WTC11 (cell line): ENCODE results near the gene RARRES2. TPM values are rescaled to one million over a fixed set of nuclear protein-coding genes. Genes with fewer than 3 reads are reported as not detected.

Experiments
- ATAC-seq: fragments of 200-7000 bp; cut with Tn5 transposase; 2 replicates; pipeline ENCODE4 v1.10.0; 2021; ENCODE audit warnings: mild to moderate bottlenecking, moderate library complexity
- CTCF ChIA-PET: fragments of 300-600 bp; sonication (Branson Sonifier 250); formaldehyde crosslinking; loops from one replicate; lab custom pipeline; 2021; ENCODE audit warnings: antibody characterized with exemption; lab: Charles Lee
- POLR2A ChIA-PET: fragments of 350-600 bp; sonication (Branson Sonifier 250); formaldehyde crosslinking; loops from one replicate; lab custom pipeline; 2021; ENCODE audit warnings: antibody characterized with exemption; lab: Charles Lee
- DNase-seq: peaks from one replicate; pipeline ENCODE4 v3.0.0; 2021; ENCODE audit warnings: low spot score
- H3K27ac Mint-ChIP-seq: 2 replicates; pipeline ENCODE4 v1.8.0; 2021; ENCODE audit warnings: mixed read lengths
- H3K27me3 Mint-ChIP-seq: 2 replicates; pipeline ENCODE4 v1.8.0; 2021; ENCODE audit warnings: low read depth, mild to moderate bottlenecking, moderate library complexity, mixed read lengths
- H3K36me3 Mint-ChIP-seq: 2 replicates; pipeline ENCODE4 v1.8.0; 2021; ENCODE audit warnings: mixed read lengths
- H3K4me1 Mint-ChIP-seq: 2 replicates; pipeline ENCODE4 v1.8.0; 2022; ENCODE audit warnings: mixed read lengths
- H3K4me3 Mint-ChIP-seq: 2 replicates; pipeline ENCODE4 v1.8.0; 2021; ENCODE audit warnings: mild to moderate bottlenecking, moderate library complexity, mixed read lengths
- H3K9me3 Mint-ChIP-seq: 2 replicates; pipeline ENCODE4 v1.8.0; 2021; ENCODE audit warnings: mixed read lengths
- ATF1 ChIP-seq: sonication (generic); formaldehyde crosslinking; IDR thresholded peaks from 2 replicates; pipeline ENCODE4 v1.8.1; 2023; ENCODE audit warnings: mild to moderate bottlenecking, moderate library complexity, missing genetic modification reagents
- FOXK1 ChIP-seq: sonication (generic); formaldehyde crosslinking; IDR thresholded peaks from 2 replicates; pipeline ENCODE4 v1.8.0; 2022; ENCODE audit warnings: mild to moderate bottlenecking, moderate library complexity, missing genetic modification reagents
- FOXP1 ChIP-seq: sonication (generic); formaldehyde crosslinking; IDR thresholded peaks from 2 replicates; pipeline ENCODE4 v1.8.0; 2022; ENCODE audit warnings: missing genetic modification reagents, mild to moderate bottlenecking, moderate library complexity, borderline replicate concordance
- IRF2 ChIP-seq: sonication (generic); formaldehyde crosslinking; IDR thresholded peaks from 2 replicates; pipeline ENCODE4 v1.8.0; 2022; ENCODE audit warnings: low read depth, missing genetic modification reagents, borderline replicate concordance
- NFE2L1 ChIP-seq: sonication (generic); formaldehyde crosslinking; IDR thresholded peaks from 2 replicates; pipeline ENCODE4 v1.8.1; 2023; ENCODE audit warnings: missing genetic modification reagents
- NR2C2 ChIP-seq: sonication (generic); formaldehyde crosslinking; IDR thresholded peaks from 2 replicates; pipeline ENCODE4 v1.8.0; 2022; ENCODE audit warnings: mild to moderate bottlenecking, missing genetic modification reagents
- OVOL2 ChIP-seq: fragments of 250-450 bp; sonication (Bioruptor Pico); IDR thresholded peaks from 2 replicates; pipeline ENCODE4 v1.9.0; 2021; ENCODE audit warnings: mild to moderate bottlenecking, borderline replicate concordance
- RORB ChIP-seq: fragments of 250-450 bp; sonication (Bioruptor Pico); IDR thresholded peaks from 2 replicates; pipeline ENCODE4 v1.9.0; 2021; ENCODE audit warnings: mild to moderate bottlenecking
- SMAD4 ChIP-seq: sonication (generic); formaldehyde crosslinking; IDR thresholded peaks from 2 replicates; pipeline ENCODE4 v1.8.0; 2022; ENCODE audit warnings: mild to moderate bottlenecking, missing genetic modification reagents
- TEAD1 ChIP-seq: sonication (generic); formaldehyde crosslinking; IDR thresholded peaks from 2 replicates; pipeline ENCODE4 v1.8.0; 2022; ENCODE audit warnings: mild to moderate bottlenecking, missing genetic modification reagents
- ZNF317 ChIP-seq: sonication (generic); formaldehyde crosslinking; IDR thresholded peaks from 2 replicates; pipeline ENCODE4 v1.8.1; 2023; ENCODE audit warnings: low read depth, mild to moderate bottlenecking, moderate library complexity, missing genetic modification reagents, borderline replicate concordance
- ZNF671 ChIP-seq: fragments of 250-450 bp; sonication (Bioruptor Pico); IDR thresholded peaks from 2 replicates; pipeline ENCODE4 v1.8.0; 2021; ENCODE audit warnings: mild to moderate bottlenecking
- total RNA-seq: library from RNA; stranded (reverse); gene quantifications from 3 replicates; pipeline ENCODE4 v1.2.3, GENCODE V29; 2021
- TF ChIP-seq, protein P1 (sequence below): sonication (generic); formaldehyde crosslinking; IDR thresholded peaks from 2 replicates; pipeline ENCODE4 v1.8.0; 2022; ENCODE audit warnings: mild to moderate bottlenecking, missing genetic modification reagents
- TF ChIP-seq, protein P2 (sequence below): sonication (generic); formaldehyde crosslinking; IDR thresholded peaks from 2 replicates; pipeline ENCODE4 v1.8.1; 2023; ENCODE audit warnings: mild to moderate bottlenecking, missing genetic modification reagents, moderate library complexity
- TF ChIP-seq, protein P3 (sequence below): sonication (generic); formaldehyde crosslinking; IDR thresholded peaks from 2 replicates; pipeline ENCODE4 v1.8.1; 2022; ENCODE audit warnings: low read depth, missing genetic modification reagents, borderline replicate concordance
- TF ChIP-seq, protein P4 (sequence below): fragments of 250-450 bp; sonication (Bioruptor Pico); IDR thresholded peaks from 2 replicates; pipeline ENCODE4 v1.9.0; 2021; ENCODE audit warnings: mild to moderate bottlenecking, borderline replicate concordance
- TF ChIP-seq, protein P5 (sequence below): sonication (generic); formaldehyde crosslinking; IDR thresholded peaks from 2 replicates; pipeline ENCODE4 v1.8.1; 2023; ENCODE audit warnings: mild to moderate bottlenecking, moderate library complexity, missing genetic modification reagents
- TF ChIP-seq, protein P6 (sequence below): sonication (generic); formaldehyde crosslinking; IDR thresholded peaks from 2 replicates; pipeline ENCODE4 v1.8.1; 2023; ENCODE audit warnings: mild to moderate bottlenecking, missing genetic modification reagents, moderate library complexity

RARRES2 gene
- total RNA-seq, 1 experiment from 2014 or later = 230 TPM

DNA sequence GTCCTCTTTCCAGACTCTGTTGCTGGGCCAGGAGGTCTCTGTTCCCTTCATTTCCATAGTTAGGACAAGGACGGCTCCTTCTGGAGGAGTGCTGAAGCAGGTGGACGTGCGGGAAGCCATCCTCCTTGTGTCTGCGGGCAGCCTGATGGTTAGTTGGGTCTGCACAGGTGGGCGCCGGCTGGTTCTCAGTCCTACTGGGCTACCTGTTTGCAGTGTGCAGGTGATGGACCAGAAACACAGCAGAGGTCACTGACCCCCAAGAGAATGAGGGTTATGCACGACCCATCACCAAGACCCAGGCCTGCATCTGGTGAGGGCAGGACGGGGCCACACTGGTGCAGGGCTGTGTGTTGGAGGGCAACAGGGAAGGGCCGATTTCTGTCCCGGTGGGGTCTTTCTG lies 7.8 kb downstream of the RARRES2 start:
- ChIA-PET POLR2A (no interaction called here), CTCF (no interaction called here)
- H3K27me3 Mint-ChIP-seq = no peaks in the 10 kb centered on the region
- no peak for DNase-seq
- H3K4me3 Mint-ChIP-seq = no peak overlapping the region
- H3K4me1 Mint-ChIP-seq = peaks cover 77% of the 10 kb centered on the region
- peaks cover 25% of the 10 kb centered on the region for H3K36me3 Mint-ChIP-seq
- H3K9me3 Mint-ChIP-seq = no peaks in the 10 kb centered on the region
- no peak for ATAC-seq
- TF ChIP-seq TEAD1 (CRISPR knock-in tag) = no peak
- TF ChIP-seq RORB (CRISPR knock-in tag) = no peak
- TF ChIP-seq, protein P1, sequence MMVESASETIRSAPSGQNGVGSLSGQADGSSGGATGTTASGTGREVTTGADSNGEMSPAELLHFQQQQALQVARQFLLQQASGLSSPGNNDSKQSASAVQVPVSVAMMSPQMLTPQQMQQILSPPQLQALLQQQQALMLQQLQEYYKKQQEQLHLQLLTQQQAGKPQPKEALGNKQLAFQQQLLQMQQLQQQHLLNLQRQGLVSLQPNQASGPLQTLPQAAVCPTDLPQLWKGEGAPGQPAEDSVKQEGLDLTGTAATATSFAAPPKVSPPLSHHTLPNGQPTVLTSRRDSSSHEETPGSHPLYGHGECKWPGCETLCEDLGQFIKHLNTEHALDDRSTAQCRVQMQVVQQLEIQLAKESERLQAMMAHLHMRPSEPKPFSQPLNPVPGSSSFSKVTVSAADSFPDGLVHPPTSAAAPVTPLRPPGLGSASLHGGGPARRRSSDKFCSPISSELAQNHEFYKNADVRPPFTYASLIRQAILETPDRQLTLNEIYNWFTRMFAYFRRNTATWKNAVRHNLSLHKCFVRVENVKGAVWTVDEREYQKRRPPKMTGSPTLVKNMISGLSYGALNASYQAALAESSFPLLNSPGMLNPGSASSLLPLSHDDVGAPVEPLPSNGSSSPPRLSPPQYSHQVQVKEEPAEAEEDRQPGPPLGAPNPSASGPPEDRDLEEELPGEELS = 0 out of 2 replicates have a peak, but pooled peaks have one; percentile 9
- TF ChIP-seq FOXP1 = 0 out of 2 replicates have a peak, but pooled peaks have one; percentile 41
- H3K27ac Mint-ChIP-seq = peak overlapping the region; percentile 90; the same call in 1 of the 2 replicates

DNA sequence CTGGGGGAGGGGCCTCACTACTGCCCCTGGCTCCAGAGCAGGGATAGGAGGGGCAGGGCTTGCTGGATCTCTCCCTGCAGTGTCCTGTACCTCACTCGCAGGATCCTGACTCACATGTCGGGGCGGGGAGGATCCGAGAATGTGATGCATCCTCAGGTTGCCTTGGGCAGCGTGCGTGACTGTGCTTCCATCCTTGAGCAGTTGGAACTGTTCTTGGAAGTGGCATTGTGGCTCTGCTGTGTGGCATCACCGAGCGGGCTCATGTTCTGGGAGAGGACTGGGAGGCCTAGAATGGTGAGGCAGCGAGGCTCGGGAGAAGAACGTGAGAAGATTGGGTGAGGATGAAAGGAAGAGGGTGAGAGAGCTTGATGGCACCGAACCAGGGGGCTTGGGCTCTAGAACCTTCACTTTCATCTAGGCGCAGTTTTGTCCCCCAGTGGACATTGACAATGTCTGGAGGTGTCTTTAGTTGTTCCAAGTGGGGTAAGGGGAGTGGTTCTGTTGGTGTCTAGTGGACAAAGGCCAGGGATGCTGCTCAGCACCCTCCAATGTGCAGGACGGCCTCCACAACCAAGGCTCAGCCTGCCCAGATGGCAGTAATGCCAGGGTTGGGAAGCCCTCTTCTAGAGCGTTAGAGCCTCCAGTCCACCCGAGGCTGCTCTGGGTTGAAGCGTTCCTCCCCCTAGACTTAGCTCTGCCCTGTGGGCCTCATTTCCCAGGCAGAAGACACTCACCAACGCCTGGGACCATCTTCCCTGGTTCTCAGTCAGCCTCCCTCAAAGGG lies 8.4 kb downstream of the RARRES2 start:
- H3K27ac Mint-ChIP-seq = peak overlapping the region; percentile 93
- peaks cover 80% of the 10 kb centered on the region for H3K4me1 Mint-ChIP-seq
- H3K36me3 Mint-ChIP-seq = peaks cover 27% of the 10 kb centered on the region
- ChIA-PET POLR2A (no interaction called here), CTCF (no interaction called here)
- no peak for ATAC-seq
- no peak for DNase-seq
- no peak overlapping the region for H3K4me3 Mint-ChIP-seq
- no peak for TF ChIP-seq SMAD4 (CRISPR knock-in tag)
- TF ChIP-seq IRF2 = no peak
- TF ChIP-seq, protein P2, sequence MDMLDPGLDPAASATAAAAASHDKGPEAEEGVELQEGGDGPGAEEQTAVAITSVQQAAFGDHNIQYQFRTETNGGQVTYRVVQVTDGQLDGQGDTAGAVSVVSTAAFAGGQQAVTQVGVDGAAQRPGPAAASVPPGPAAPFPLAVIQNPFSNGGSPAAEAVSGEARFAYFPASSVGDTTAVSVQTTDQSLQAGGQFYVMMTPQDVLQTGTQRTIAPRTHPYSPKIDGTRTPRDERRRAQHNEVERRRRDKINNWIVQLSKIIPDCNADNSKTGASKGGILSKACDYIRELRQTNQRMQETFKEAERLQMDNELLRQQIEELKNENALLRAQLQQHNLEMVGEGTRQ (CRISPR knock-in tag) = no peak
- TF ChIP-seq NFE2L1 (CRISPR knock-in tag) = no peak
- TF ChIP-seq, protein P3, sequence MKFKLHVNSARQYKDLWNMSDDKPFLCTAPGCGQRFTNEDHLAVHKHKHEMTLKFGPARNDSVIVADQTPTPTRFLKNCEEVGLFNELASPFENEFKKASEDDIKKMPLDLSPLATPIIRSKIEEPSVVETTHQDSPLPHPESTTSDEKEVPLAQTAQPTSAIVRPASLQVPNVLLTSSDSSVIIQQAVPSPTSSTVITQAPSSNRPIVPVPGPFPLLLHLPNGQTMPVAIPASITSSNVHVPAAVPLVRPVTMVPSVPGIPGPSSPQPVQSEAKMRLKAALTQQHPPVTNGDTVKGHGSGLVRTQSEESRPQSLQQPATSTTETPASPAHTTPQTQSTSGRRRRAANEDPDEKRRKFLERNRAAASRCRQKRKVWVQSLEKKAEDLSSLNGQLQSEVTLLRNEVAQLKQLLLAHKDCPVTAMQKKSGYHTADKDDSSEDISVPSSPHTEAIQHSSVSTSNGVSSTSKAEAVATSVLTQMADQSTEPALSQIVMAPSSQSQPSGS = no peak
- TF ChIP-seq ZNF671 (CRISPR knock-in tag) = no peak
- no peak for TF ChIP-seq OVOL2 (CRISPR knock-in tag)
- no peak for TF ChIP-seq ATF1 (CRISPR knock-in tag)
- no peak for TF ChIP-seq ZNF317 (CRISPR knock-in tag)
- TF ChIP-seq, protein P4, sequence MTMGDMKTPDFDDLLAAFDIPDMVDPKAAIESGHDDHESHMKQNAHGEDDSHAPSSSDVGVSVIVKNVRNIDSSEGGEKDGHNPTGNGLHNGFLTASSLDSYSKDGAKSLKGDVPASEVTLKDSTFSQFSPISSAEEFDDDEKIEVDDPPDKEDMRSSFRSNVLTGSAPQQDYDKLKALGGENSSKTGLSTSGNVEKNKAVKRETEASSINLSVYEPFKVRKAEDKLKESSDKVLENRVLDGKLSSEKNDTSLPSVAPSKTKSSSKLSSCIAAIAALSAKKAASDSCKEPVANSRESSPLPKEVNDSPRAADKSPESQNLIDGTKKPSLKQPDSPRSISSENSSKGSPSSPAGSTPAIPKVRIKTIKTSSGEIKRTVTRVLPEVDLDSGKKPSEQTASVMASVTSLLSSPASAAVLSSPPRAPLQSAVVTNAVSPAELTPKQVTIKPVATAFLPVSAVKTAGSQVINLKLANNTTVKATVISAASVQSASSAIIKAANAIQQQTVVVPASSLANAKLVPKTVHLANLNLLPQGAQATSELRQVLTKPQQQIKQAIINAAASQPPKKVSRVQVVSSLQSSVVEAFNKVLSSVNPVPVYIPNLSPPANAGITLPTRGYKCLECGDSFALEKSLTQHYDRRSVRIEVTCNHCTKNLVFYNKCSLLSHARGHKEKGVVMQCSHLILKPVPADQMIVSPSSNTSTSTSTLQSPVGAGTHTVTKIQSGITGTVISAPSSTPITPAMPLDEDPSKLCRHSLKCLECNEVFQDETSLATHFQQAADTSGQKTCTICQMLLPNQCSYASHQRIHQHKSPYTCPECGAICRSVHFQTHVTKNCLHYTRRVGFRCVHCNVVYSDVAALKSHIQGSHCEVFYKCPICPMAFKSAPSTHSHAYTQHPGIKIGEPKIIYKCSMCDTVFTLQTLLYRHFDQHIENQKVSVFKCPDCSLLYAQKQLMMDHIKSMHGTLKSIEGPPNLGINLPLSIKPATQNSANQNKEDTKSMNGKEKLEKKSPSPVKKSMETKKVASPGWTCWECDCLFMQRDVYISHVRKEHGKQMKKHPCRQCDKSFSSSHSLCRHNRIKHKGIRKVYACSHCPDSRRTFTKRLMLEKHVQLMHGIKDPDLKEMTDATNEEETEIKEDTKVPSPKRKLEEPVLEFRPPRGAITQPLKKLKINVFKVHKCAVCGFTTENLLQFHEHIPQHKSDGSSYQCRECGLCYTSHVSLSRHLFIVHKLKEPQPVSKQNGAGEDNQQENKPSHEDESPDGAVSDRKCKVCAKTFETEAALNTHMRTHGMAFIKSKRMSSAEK (CRISPR knock-in tag) = no peak
- no peak for TF ChIP-seq FOXK1 (CRISPR knock-in tag)
- TF ChIP-seq NR2C2 = no peak
- TF ChIP-seq, protein P5, sequence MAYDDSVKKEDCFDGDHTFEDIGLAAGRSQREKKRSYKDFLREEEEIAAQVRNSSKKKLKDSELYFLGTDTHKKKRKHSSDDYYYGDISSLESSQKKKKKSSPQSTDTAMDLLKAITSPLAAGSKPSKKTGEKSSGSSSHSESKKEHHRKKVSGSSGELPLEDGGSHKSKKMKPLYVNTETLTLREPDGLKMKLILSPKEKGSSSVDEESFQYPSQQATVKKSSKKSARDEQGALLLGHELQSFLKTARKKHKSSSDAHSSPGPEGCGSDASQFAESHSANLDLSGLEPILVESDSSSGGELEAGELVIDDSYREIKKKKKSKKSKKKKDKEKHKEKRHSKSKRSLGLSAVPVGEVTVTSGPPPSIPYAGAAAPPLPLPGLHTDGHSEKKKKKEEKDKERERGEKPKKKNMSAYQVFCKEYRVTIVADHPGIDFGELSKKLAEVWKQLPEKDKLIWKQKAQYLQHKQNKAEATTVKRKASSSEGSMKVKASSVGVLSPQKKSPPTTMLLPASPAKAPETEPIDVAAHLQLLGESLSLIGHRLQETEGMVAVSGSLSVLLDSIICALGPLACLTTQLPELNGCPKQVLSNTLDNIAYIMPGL (CRISPR knock-in tag) = no peak
- TF ChIP-seq, protein P6, sequence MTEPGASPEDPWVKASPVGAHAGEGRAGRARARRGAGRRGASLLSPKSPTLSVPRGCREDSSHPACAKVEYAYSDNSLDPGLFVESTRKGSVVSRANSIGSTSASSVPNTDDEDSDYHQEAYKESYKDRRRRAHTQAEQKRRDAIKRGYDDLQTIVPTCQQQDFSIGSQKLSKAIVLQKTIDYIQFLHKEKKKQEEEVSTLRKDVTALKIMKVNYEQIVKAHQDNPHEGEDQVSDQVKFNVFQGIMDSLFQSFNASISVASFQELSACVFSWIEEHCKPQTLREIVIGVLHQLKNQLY = no peak
- H3K27me3 Mint-ChIP-seq = no peaks in the 10 kb centered on the region
- H3K9me3 Mint-ChIP-seq = no peaks in the 10 kb centered on the region
